K562 (cell line): Measurements from ENCODE around the gene THUMPD1. TPM values are rescaled to one million over a fixed set of nuclear protein-coding genes. Genes with fewer than 3 reads are reported as not detected.
A peak's percentile ranks its signal among the peaks of the same experiment; 100 is the strongest.

Experiments
- DMBX1 ChIP-seq: fragments of 250-450 bp; sonication (Bioruptor Pico); IDR thresholded peaks from 2 replicates; pipeline ENCODE4 v1.8.0; 2022; ENCODE audit warnings: inconsistent platforms, mild to moderate bottlenecking, moderate library complexity, borderline replicate concordance
- FOS ChIP-seq: IDR thresholded peaks from 3 replicates; pipeline ENCODE4 v1.6.1; 2011; ENCODE audit not compliant: insufficient read length; ENCODE audit errors: extremely low read depth
- ILK ChIP-seq: fragments of 450-650 bp; IDR thresholded peaks from 2 replicates; pipeline ENCODE4 v1.6.1; 2016; ENCODE audit warnings: missing genetic modification characterization, low read depth, mild to moderate bottlenecking, missing compliant biosample characterization, moderate library complexity, borderline replicate concordance
- L3MBTL2 ChIP-seq: fragments of 450-650 bp; IDR thresholded peaks from 2 replicates; pipeline ENCODE4 v1.6.1; 2016; ENCODE audit warnings: mild to moderate bottlenecking, moderate library complexity
- MGA ChIP-seq: fragments of 450-650 bp; IDR thresholded peaks from 2 replicates; pipeline ENCODE4 v1.6.1; 2016; ENCODE audit warnings: mild to moderate bottlenecking, moderate library complexity
- NFATC3 ChIP-seq: fragments of 450-650 bp; IDR thresholded peaks from 2 replicates; pipeline ENCODE4 v1.6.1; 2017; ENCODE audit warnings: mild to moderate bottlenecking
- SMARCE1 ChIP-seq: fragments of 450-650 bp; IDR thresholded peaks from 2 replicates; pipeline ENCODE4 v1.7.1; 2016; ENCODE audit warnings: mild to moderate bottlenecking
- ZNF217 ChIP-seq: sonication (generic); formaldehyde crosslinking; IDR thresholded peaks from 2 replicates; pipeline ENCODE4 v1.8.0; 2022; ENCODE audit warnings: mild to moderate bottlenecking, missing genetic modification reagents
- ZNF41 ChIP-seq: fragments of 250-450 bp; sonication (Bioruptor Pico); conservative IDR thresholded peaks from 2 replicates; pipeline ENCODE4 v1.4.0; 2020; ENCODE audit warnings: mild to moderate bottlenecking
- polyA plus RNA-seq, 8 experiments: library from polyadenylated mRNA; depleted of rRNA in 4 of 8; stranded (reverse) in 5 of 8; unstranded in 3 of 8; fragments of >200 nt; fragmentation: Nextera tagmentation in 2 of 8; fragmentation: Illumina TruSeq in 1 of 8; extraction: Ambion mirVana in 2 of 8; extraction: Trizol in 1 of 8; gene quantifications; 2 replicates each; pipeline versions ENCODE4 v1.2.1 to v1.2.3, GENCODE V29; 2011 to 2014; ENCODE audit warnings: inconsistent platforms in 1 of 8, missing spikeins in 1 of 8
- total RNA-seq, 7 experiments: library from RNA; depleted of rRNA in 6 of 7; stranded (reverse); fragments of >200 nt in 6 of 7; fragmentation: Illumina TruSeq in 2 of 7; extraction: Trizol in 2 of 7; gene quantifications; 2 replicates each; pipeline versions ENCODE4 v1.2.1 to v1.2.3, GENCODE V29; 2011 to 2021; ENCODE audit warnings: low replicate concordance in 1 of 7
- TF ChIP-seq, protein P1 (sequence below), 3 experiments: IDR thresholded peaks in 2 of 3; conservative IDR thresholded peaks in 1 of 3; 2 replicates each; pipeline ENCODE4 v1.5.1; 2011 to 2012; ENCODE audit warnings: low read length in 3 of 3, mild to moderate bottlenecking in 3 of 3, control low read depth in 2 of 3, improper control_type of control experiment in 1 of 3, inconsistent platforms in 1 of 3, low read depth in 1 of 3, mixed read lengths in 1 of 3, moderate library complexity in 1 of 3; ENCODE audit not compliant: insufficient read depth in 2 of 3
- TF ChIP-seq, protein P2 (sequence below): fragments of 250-450 bp; sonication (Bioruptor Pico); IDR thresholded peaks from 2 replicates; pipeline ENCODE4 v1.4.0; 2020

THUMPD1 gene
- total and polyA plus RNA-seq, 9 of the 15 experiments (the other 6 are each of a cell fraction or from before 2014, with no cell fraction given): 37.8 to 101 (median 56.8) TPM

DNA sequence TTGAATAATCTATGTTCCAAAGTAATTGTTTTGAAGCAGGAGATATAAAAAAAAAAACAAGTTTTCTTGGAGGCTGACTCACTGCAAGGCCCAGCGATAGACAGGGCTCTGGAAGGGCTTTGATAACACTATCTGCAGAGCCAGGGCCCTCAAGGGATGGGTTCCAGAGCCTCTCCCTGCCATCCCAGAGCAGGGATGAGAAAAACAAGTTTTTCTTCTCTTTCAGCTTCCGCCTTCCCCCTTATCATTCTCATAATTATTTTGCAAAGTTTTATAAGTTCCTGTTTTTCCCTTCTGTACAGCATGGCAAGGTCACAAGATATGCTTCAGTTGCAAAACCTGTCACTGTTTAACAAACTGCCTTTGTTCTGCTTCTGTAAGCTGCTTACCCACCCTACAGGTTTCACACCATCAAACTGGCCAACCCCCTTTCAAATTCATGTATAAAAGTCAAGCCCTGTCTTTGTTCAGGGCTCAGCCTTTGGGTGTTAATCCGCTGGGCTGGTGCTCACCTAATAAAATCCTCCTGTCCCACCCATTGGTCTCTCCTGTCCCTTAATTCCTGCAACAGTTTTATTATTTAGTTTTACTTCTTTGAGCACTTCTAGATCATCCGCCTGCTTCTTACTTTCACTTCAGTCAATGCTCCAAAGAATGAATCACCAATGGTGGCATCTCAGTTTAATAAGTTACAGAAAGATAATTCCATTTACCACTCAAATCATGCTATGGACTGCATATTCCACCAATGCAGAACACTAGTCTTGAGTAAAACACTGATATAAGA is 5.6 kb upstream of the THUMPD1 start (continued):
- TF ChIP-seq ZNF41 (CRISPR knock-in tag): 0 out of 2 replicates have a peak, but pooled peaks have one; percentile 6
- no peak for TF ChIP-seq ZNF217 (CRISPR knock-in tag)
- TF ChIP-seq L3MBTL2: peak; percentile 60; the same call in 1 of the 2 replicates
- TF ChIP-seq ILK (tag): 0 out of 2 replicates have a peak, but pooled peaks have one; percentile 61
- 0 out of 2 replicates have a peak, but pooled peaks have one; percentile 19 for TF ChIP-seq MGA
- peak; percentile 39 for TF ChIP-seq FOS
- TF ChIP-seq, protein P1, sequence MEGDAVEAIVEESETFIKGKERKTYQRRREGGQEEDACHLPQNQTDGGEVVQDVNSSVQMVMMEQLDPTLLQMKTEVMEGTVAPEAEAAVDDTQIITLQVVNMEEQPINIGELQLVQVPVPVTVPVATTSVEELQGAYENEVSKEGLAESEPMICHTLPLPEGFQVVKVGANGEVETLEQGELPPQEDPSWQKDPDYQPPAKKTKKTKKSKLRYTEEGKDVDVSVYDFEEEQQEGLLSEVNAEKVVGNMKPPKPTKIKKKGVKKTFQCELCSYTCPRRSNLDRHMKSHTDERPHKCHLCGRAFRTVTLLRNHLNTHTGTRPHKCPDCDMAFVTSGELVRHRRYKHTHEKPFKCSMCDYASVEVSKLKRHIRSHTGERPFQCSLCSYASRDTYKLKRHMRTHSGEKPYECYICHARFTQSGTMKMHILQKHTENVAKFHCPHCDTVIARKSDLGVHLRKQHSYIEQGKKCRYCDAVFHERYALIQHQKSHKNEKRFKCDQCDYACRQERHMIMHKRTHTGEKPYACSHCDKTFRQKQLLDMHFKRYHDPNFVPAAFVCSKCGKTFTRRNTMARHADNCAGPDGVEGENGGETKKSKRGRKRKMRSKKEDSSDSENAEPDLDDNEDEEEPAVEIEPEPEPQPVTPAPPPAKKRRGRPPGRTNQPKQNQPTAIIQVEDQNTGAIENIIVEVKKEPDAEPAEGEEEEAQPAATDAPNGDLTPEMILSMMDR (IDR thresholded peaks at IDR 0.05 in 2 of 3, conservative IDR thresholded peaks at IDR 0.05 in 1 of 3; ENCODE audit: insufficient read depth in 2 of 3, low read depth in 1 of 3, low read length in 3 of 3): no peak
- no peak for TF ChIP-seq NFATC3
- TF ChIP-seq DMBX1 (CRISPR knock-in tag): peak; percentile 61
- peak; percentile 99 for TF ChIP-seq SMARCE1
- TF ChIP-seq, protein P2, sequence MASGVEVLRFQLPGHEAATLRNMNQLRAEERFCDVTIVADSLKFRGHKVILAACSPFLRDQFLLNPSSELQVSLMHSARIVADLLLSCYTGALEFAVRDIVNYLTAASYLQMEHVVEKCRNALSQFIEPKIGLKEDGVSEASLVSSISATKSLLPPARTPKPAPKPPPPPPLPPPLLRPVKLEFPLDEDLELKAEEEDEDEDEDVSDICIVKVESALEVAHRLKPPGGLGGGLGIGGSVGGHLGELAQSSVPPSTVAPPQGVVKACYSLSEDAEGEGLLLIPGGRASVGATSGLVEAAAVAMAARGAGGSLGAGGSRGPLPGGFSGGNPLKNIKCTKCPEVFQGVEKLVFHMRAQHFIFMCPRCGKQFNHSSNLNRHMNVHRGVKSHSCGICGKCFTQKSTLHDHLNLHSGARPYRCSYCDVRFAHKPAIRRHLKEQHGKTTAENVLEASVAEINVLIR: peak; percentile 17; the same call in 1 of the 2 replicates
